Sigmoid colon (tissue), 7 donors: ENCODE measurements around the gene C11orf58. TPM values are rescaled to one million over a fixed set of nuclear protein-coding genes. Genes with fewer than 3 reads are reported as not detected.

Source experiments
- DNase-seq: peaks from one replicate; pipeline ENCODE4 v3.0.0-alpha.2; 2019
- H3K27ac ChIP-seq, 4 donors: fragments of 200-600 bp; sonication (generic); one replicate each; pipeline ENCODE4 v1.5.1; 2016 to 2019; ENCODE audit warnings: mild to moderate bottlenecking in 1 of 4
- H3K27me3 ChIP-seq, 3 donors: fragments of 200-600 bp; sonication (generic); one replicate each; pipeline ENCODE4 v1.5.1; 2019; ENCODE audit warnings: mild to moderate bottlenecking in 1 of 3
- H3K36me3 ChIP-seq, 4 donors: fragments of 200-600 bp; sonication (generic); one replicate each; pipeline ENCODE4 v1.5.1; 2016 to 2019
- H3K4me1 ChIP-seq, 4 donors: fragments of 200-600 bp; sonication (generic); one replicate each; pipeline ENCODE4 v1.5.1; 2017 to 2019
- H3K4me3 ChIP-seq, 4 donors: fragments of 200-600 bp; sonication (generic); one replicate each; pipeline ENCODE4 v1.5.1; 2017 to 2019; ENCODE audit warnings: mild to moderate bottlenecking in 2 of 4, moderate library complexity in 1 of 4
- H3K9me3 ChIP-seq, 4 donors: fragments of 200-600 bp in 3 of 4; sonication (generic) in 3 of 4; one replicate each; pipeline versions ENCODE4 v1.5.1 to v1.6.1; 2013 to 2019
- EP300 ChIP-seq, 4 donors: sonication (generic); formaldehyde crosslinking; IDR thresholded peaks; one replicate each; pipeline ENCODE4 v1.6.1; 2017; ENCODE audit warnings: antibody characterized with exemption in 4 of 4
- POLR2A ChIP-seq, 2 donors: fragments of 450-650 bp; IDR thresholded peaks; one replicate each; pipeline ENCODE4 v1.6.1; 2016; ENCODE audit warnings: antibody characterized with exemption in 2 of 2, mild to moderate bottlenecking in 2 of 2, moderate library complexity in 2 of 2
- POLR2AphosphoS5 ChIP-seq, 4 donors: sonication (generic); formaldehyde crosslinking; IDR thresholded peaks; one replicate each; pipeline ENCODE4 v1.6.1; 2017; ENCODE audit warnings: antibody characterized with exemption in 4 of 4
- WGBS, 2 donors: extraction: QIAGEN DNeasy Blood & Tissue Kit; methylation state at CpG; one replicate each; pipeline ENCODE4 v1.1.7; 2013; 5-methylcytosine and 5-hydroxymethylcytosine counted together
- intact Hi-C: fragments of 100-400 bp; cut with DNase I; formaldehyde crosslinking; loops from one replicate; pipeline ENCODE4 v1.15.1; 2023
- polyA plus RNA-seq, 3 donors: library from polyadenylated mRNA; stranded (reverse); fragments of 200-250 nt; gene quantifications; one replicate each; pipeline ENCODE4 v1.2.3, GENCODE V29; 2013
- total RNA-seq, 4 donors: library from RNA; depleted of rRNA; stranded (reverse); fragments of >200 nt; gene quantifications; one replicate each; pipeline ENCODE4 v1.1.0, GENCODE V29; 2016
- TF ChIP-seq, protein P1 (sequence below), 4 experiments: fragments of 450-650 bp in 3 of 4; fragments of 200-600 bp in 1 of 4; IDR thresholded peaks; one replicate each; pipeline ENCODE4 v1.5.1; 2016 to 2019; ENCODE audit warnings: antibody characterized with exemption in 4 of 4, mild to moderate bottlenecking in 3 of 4, moderate library complexity in 2 of 4
- donor health status: healthy with polysubstance abuse.
- donor health status: Bipolar disorder and iron deficiency.
- donor health status: healthy.

Gene C11orf58
- total and polyA plus RNA-seq, 7 donors, result 89.8 to 222 (median 136) TPM

DNA sequence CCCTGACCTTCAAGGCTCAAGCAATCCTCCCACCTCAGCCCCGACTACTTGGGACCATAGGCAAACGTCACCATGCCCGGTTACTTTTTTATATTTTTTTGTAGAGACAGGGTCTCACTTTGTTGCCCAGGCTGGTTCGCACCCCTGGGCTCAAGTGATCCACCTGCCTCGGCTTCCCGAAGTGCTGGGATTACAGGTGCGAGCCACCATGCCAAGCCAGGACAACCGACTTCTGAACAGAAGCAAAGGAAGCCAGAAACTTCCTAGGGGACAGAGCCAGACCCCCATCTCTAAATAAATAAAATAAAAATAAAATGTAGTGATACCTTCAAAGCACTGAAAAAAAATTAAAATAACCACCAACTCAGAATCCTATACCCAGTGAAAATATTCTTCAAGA, 26.4 kb downstream of the C11orf58 start:
- TF ChIP-seq POLR2A (IDR thresholded peaks at IDR 0.05) (no peak), POLR2AphosphoS5 (IDR thresholded peaks at IDR 0.05) (no peak), EP300 (IDR thresholded peaks at IDR 0.05) (no peak)
- TF ChIP-seq, protein P1, sequence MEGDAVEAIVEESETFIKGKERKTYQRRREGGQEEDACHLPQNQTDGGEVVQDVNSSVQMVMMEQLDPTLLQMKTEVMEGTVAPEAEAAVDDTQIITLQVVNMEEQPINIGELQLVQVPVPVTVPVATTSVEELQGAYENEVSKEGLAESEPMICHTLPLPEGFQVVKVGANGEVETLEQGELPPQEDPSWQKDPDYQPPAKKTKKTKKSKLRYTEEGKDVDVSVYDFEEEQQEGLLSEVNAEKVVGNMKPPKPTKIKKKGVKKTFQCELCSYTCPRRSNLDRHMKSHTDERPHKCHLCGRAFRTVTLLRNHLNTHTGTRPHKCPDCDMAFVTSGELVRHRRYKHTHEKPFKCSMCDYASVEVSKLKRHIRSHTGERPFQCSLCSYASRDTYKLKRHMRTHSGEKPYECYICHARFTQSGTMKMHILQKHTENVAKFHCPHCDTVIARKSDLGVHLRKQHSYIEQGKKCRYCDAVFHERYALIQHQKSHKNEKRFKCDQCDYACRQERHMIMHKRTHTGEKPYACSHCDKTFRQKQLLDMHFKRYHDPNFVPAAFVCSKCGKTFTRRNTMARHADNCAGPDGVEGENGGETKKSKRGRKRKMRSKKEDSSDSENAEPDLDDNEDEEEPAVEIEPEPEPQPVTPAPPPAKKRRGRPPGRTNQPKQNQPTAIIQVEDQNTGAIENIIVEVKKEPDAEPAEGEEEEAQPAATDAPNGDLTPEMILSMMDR (IDR thresholded peaks at IDR 0.05), result no peak
- Histone ChIP-seq H3K4me3 (no peak overlapping the region), H3K4me1 (no peaks in the 10 kb centered on the region), H3K27ac (no peak overlapping the region), H3K9me3 (no peaks in the 10 kb centered on the region), H3K27me3 (no peaks in the 10 kb centered on the region), H3K36me3 (no peaks in the 10 kb centered on the region)
- WGBS, 2 donors, result 96 to 97% methylated on average over 8 of the region's 8 CpGs
- intact Hi-C loops, result no loop called here
- DNase-seq, result no peak

DNA sequence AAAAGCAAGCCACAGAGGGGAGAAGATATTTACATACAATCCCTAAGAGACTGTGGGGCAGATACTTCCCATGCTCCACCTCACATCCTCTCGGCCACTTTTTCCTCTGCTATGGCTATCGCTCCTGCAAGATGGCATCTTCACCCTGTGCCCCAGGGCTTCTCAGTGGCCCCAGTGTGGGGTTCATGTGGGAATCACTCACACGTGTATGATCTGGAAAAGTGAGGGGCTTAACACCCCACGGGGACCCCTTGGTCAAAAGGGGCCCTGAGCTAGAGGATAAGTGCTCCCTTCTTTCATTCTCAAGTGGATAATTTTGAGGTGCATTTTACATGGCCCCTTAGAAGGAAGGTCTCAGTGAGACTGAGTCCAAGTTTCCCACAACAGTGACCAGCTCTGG, 28.7 kb downstream of the C11orf58 start:
- H3K36me3 ChIP-seq, result no peaks in the 10 kb centered on the region
- no peak for DNase-seq
- H3K9me3 ChIP-seq, result no peaks in the 10 kb centered on the region
- 89 to 91% methylated on average over 4 of the region's 4 CpGs for WGBS, 2 donors
- no peaks in the 10 kb centered on the region for H3K4me1 ChIP-seq
- intact Hi-C loops, result no loop called here
- no peaks in the 10 kb centered on the region for H3K27me3 ChIP-seq
- H3K27ac ChIP-seq, result no peak overlapping the region
- no peak for TF ChIP-seq POLR2A (IDR thresholded peaks at IDR 0.05)
- H3K4me3 ChIP-seq, result no peak overlapping the region

DNA sequence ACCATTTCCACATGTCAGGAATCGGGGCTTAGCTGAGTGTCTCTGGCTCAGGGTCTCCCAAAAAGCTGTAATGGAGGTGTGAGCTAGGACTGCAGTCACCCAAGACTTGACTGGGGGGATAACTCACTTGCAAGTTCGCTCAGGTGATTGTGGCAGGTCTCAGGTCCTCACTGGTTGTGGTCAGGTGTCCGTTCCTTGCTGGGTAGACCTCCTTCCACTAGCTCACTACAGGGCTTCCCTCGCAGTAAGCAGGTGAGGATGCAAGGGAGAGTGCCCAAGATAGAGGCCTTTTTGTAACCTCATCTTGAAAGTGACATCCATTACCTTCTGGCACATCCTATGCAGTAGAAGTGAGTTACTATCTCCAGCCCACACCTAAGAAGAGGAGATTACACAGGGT, 29.5 kb downstream of the C11orf58 start:
- TF ChIP-seq POLR2A (IDR thresholded peaks at IDR 0.05) (no peak), POLR2AphosphoS5 (IDR thresholded peaks at IDR 0.05) (no peak), EP300 (IDR thresholded peaks at IDR 0.05) (no peak)
- no peaks in the 10 kb centered on the region for H3K4me1 ChIP-seq
- H3K36me3 ChIP-seq, result no peaks in the 10 kb centered on the region
- H3K27ac ChIP-seq, result no peak overlapping the region
- no peak for DNase-seq
- no peak overlapping the region for H3K4me3 ChIP-seq
- no peaks in the 10 kb centered on the region for H3K9me3 ChIP-seq
- intact Hi-C loops, result no loop called here
- H3K27me3 ChIP-seq, result no peaks in the 10 kb centered on the region
- WGBS, 2 donors, result 90 to 92% methylated on average over 4 of the region's 4 CpGs

DNA sequence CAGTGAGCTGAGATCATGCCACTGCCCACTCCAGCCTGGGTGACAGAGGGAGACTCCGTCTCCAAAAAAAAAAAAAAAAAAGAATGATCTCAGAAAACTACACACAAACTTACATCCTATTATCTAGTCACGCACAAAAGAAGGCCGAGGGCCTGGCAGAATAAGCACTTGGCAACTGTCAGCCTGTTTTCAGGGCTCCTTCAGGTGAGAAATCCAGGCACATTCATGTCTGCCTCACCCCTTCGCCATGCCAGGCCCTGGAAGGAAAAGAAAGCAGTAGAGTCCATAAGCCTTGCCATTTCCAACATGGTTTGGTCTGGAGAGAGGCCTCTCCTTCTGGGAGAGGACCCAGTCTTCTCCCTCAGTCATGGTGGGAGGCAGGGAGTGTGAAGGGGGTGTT, 30.9 kb downstream of the C11orf58 start:
- intact Hi-C loops, result no loop called here
- no peak overlapping the region for H3K27ac ChIP-seq
- TF ChIP-seq EP300 (IDR thresholded peaks at IDR 0.05) (no peak), POLR2AphosphoS5 (IDR thresholded peaks at IDR 0.05) (no peak), POLR2A (IDR thresholded peaks at IDR 0.05) (no peak)
- TF ChIP-seq, protein P1 (IDR thresholded peaks at IDR 0.05), result no peak
- 94 to 97% methylated on average over 4 of the region's 4 CpGs for WGBS, 2 donors
- H3K27me3 ChIP-seq, result no peaks in the 10 kb centered on the region
- H3K9me3 ChIP-seq, result no peaks in the 10 kb centered on the region
- no peaks in the 10 kb centered on the region for H3K4me1 ChIP-seq
- H3K36me3 ChIP-seq, result no peaks in the 10 kb centered on the region
- no peak for DNase-seq
- no peak overlapping the region for H3K4me3 ChIP-seq

DNA sequence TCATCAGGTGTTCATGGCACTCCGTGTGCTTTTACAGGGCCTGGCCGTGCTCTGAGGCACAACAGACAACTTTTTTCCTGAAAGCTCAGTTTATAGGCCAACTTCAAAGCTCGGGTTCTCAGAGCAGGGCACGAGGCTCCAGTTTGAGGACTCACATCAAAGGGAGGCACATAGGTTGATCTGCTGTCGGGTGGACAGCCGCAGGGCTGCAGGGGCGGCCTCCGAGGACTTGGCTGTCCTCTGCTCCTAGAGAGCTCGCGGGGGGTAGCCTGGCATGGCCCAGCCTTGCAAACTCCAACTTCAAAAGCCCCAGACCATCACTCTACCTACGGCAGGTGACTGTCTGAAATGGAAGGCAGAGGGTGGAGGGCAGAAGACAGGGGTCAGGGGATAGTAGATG, 31.6 kb downstream of the C11orf58 start:
- no peak for DNase-seq
- WGBS, 2 donors, result 77 to 87% methylated on average over 11 of the region's 11 CpGs
- TF ChIP-seq EP300 (IDR thresholded peaks at IDR 0.05), result no peak
- no peak for TF ChIP-seq POLR2A (IDR thresholded peaks at IDR 0.05)
- TF ChIP-seq, protein P1 (IDR thresholded peaks at IDR 0.05), result no peak
- no peak for TF ChIP-seq POLR2AphosphoS5 (IDR thresholded peaks at IDR 0.05)

More for the DNA sequence above, 31.6 kb downstream of the C11orf58 start:
- Histone ChIP-seq H3K27ac (no peak overlapping the region), H3K36me3 (no peaks in the 10 kb centered on the region), H3K4me1 (no peaks in the 10 kb centered on the region), H3K4me3 (no peak overlapping the region), H3K9me3 (no peaks in the 10 kb centered on the region), H3K27me3 (no peaks in the 10 kb centered on the region)
- intact Hi-C loops, result no loop called here
